GM20000 (cell line): Measurements from ENCODE around the gene DIP2C.

Source experiments
- DNase-seq: peaks from one replicate; pipeline ENCODE4 v3.0.0; 2012; ENCODE audit warnings: low spot score
- TF ChIP-seq, protein P1 (sequence below): IDR thresholded peaks from 2 replicates; pipeline ENCODE4 v1.5.1; 2012; ENCODE audit warnings: mild to moderate bottlenecking, control low read depth; ENCODE audit errors: extremely low read depth, missing control alignments

The DIP2C gene

DNA sequence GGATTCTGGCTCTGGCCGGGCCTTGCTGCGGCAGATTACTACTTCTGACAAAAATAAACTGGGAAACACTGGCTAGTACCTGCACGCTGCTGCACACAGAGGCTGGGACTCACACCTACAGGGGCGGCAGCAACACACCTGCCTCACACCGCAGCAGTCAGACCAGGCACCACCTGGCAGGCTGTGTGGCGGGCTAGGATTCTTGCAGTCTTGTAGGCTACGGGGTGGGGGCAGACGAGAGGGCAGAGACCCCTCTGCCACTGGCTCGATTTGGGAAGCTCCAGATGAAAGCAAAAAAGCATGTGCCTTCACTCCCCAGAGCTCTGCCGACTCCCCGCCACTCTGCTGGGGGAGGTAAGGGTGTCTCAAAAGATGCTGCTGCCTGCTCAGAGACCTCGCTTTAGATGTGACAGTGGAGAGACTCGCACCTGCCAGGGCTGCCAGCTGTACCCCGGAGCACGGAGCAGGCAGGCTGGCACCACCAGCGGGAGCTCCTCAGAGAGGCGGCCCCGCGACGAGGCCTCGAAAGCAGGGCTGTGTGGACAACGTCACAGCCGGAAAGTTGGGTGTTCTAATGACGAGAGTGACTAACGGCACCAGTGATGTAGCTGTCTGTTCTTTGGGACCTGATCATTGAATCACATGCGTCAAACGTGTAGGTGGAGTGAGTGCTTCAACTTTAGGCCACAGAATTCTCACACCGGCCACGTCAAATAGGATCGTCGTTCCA lies 303.7 kb downstream of the DIP2C start:
- TF ChIP-seq, protein P1, sequence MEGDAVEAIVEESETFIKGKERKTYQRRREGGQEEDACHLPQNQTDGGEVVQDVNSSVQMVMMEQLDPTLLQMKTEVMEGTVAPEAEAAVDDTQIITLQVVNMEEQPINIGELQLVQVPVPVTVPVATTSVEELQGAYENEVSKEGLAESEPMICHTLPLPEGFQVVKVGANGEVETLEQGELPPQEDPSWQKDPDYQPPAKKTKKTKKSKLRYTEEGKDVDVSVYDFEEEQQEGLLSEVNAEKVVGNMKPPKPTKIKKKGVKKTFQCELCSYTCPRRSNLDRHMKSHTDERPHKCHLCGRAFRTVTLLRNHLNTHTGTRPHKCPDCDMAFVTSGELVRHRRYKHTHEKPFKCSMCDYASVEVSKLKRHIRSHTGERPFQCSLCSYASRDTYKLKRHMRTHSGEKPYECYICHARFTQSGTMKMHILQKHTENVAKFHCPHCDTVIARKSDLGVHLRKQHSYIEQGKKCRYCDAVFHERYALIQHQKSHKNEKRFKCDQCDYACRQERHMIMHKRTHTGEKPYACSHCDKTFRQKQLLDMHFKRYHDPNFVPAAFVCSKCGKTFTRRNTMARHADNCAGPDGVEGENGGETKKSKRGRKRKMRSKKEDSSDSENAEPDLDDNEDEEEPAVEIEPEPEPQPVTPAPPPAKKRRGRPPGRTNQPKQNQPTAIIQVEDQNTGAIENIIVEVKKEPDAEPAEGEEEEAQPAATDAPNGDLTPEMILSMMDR, result no peak
- DNase-seq, result no peak

DNA sequence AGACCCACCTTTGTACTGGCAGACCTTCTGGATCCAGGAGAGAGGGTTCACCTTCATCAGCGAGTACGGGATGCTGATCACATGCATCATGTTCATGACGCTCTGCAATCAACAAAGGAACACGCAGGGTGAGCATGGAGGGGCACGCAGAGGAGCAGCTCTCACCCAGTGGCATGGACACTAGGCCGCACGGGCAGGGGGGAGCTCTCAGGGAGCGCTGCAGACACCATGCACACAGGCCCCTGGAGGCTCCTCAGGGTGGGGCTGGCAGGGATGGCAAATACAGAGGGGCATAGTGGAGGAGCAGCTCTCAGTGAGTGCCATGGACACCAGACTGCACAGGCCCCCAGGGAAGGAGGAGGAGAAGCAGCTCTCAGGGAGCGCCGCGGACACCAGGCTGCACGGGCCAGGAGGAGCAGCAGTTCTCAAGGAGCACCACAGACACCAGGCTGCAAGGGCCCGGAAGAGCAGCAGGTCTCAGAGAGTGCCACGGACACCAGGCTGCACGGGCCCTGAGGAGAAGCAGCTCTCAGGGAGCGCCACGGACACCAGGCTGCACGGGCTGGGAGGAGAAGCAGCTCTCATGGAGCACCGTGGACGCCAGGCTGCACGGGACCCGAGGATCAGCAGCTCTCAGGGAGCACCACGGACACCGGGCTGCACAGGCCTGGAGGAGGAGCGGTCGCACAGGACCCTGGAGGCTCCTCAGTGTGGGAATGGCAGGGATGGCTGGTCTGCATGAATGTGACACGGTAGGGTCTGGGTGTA lies 304.7 kb downstream of the DIP2C start:
- DNase-seq, result no peak
- TF ChIP-seq, protein P1, result no peak

DNA sequence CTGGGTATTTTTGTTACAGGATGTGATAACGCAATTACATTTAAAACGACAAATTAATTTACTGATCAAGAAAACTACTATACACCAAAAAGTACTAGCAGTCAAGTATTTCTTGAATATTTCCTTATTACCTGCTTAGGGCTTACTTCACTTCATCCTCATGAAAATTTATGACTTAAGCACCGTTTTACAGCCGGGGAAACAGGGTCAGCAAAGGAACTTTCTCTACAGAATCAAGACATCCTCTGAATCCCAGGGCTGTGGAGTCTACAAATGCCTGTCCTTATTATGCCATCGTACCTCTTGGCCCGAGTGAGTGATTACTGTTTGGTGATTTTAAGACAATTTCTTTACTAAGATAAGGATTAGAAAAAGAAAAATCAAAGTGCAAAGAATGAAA lies 305.9 kb downstream of the DIP2C start:
- TF ChIP-seq, protein P1, result no peak
- DNase-seq, result no peak

DNA sequence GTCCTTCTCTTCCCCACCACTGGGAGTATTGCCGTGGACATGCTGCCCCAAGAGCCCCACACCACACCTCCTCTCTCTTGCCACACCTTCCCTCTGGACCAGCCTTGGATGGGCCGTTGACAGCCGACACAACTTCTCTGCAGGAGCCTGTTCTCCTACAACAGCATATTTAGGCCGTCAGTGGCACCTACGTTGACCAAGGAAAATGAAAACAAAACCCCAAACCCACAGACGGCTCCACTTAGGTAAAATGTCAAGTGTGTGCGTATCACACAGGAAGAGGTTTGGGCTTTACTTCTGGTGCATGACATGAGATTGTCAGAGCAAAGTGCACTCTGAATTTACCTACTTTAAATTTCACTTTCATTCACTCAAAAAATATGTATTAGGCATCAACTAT lies 307.7 kb downstream of the DIP2C start:
- TF ChIP-seq, protein P1, result no peak
- no peak for DNase-seq

DNA sequence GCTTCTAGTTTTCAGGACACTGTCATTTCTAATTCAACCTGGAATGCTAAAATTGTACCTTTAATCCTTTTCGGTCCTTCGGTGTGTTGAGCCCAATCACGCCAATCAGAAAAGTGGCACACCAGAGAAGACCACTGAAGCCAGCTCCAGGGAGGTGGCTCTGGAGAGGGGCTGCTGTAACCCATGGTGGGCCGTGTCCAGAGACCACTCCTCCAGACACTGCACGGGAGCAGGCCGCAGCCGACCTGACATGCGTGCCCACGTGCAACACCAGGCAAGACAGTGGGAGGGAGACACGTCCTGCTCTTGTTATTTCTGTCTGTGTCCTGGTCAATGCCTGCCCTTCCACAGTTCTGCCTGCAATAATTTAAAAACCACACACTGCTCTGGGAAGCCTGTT lies 308.1 kb downstream of the DIP2C start:
- TF ChIP-seq, protein P1, result no peak
- DNase-seq, result no peak

DNA sequence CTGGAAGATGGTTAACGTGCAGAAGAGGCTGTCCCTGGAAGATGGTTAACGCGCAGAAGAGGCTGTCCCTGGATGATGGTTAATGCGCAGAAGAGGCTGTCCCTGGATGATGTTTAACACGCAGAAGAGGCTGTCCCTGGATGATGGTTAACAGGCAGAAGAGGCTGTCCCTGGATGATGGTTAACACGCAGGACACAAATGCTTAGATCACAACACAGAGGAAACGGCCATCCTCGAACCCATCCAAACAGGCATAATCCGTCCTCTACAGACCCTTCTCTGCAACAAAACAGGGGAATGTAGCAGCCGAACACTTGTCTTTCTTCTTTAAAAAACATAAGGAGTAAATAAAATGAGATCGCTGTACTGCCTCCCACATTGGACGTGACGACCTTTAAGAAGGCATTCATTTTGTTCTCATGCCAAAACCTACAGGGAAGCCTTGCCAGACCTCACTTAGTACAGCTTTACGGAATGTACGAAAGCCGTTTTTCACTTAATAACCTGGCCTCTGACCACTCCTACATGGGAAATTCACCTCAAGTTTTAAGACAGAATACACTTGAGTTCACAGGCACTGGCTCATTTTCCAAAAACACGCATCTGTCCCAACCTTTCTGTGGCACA lies 309.0 kb downstream of the DIP2C start:
- no peak for DNase-seq
- TF ChIP-seq, protein P1, result no peak

DNA sequence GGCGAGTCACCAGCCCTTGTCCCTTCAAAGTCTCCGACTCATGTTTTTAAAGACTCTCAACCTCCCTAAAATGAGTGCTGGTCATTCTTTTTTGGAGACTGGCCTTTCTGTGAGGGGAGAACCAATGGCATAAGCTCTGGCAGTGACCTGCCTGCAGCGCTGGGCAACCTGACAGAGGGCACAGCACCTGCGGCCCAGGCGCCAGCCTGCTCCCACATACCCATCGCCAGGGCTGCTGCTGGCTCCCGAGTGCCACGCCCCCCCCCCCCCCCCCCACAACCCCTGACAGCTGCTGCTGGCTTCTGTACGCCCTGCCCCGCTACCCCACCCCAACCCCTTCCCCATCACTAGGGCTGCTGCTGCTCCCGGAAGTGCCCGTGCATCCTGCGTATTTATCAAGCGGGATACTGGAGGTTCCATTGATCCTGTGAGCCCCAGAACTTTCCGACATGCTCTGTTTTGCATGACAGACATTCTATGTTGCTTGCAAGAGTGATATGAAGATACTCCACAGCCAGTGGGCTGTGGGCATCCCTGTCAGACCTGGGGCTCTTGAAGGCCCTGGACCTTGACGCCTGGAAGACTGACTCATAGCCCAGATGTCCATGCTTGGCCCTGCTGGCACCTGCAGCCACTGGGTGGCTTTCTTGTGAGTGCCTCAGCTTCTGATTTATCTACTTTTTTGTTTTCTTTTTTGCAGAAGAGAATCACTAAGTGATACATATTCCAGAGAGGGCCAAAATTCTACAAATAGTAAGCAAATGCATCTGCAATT lies 310.4 kb downstream of the DIP2C start:
- DNase-seq, result no peak
- TF ChIP-seq, protein P1, result no peak
